ENCODE results near the gene TMEM106A. TPM values are rescaled to one million over a fixed set of nuclear protein-coding genes. Genes with fewer than 3 reads are reported as not detected.
"Not testable (repeated sequence)": the region's sequence is repeated elsewhere in the genome, so short reads cannot be mapped to it uniquely, and the experiment has no call there.

The TMEM106A gene
- total and polyA plus RNA-seq, 2 donors (not counting 1 experiment from before 2014, with no cell fraction given): 23.7 to 66.0 TPM

DNA sequence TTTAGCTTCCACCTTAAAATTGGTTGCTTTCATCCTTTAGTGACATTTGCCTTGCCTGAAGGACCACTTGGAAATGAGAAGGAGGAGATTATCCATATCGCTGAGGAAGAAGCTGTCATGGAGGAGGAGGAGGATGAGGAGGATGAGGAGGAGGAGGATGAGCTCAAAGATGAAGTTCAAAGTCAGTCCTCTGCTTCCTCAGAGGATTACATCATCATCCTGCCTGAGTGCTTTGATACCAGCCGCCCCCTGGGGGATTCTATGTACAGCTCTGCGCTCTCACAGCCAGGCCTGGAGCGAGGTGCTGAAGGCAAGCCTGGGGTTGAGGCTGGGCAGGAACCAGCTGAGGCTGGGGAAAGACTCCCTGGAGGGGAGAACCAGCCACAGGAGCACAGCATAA is 11.5 kb upstream of the TMEM106A start:
- Histone ChIP-seq H3K4me3 (ENCODE audit: control extremely low read depth in 1 of 5, extremely low read depth in 1 of 5, insufficient read depth in 1 of 5, low read depth in 2 of 5, low read length in 4 of 5) (no peak overlapping the region), H3K4me1 (ENCODE audit: control insufficient read depth in 2 of 2, insufficient read depth in 2 of 2, low read length in 2 of 2) (no peaks in the 10 kb centered on the region), H3K4me2 (replicated peaks; ENCODE audit: low read depth, low read length, poor library complexity, severe bottlenecking) (no peak overlapping the region), H3K79me2 (ENCODE audit: control insufficient read depth, insufficient read depth, low read length) (no peaks in the 10 kb centered on the region), H4K20me1 (ENCODE audit: control insufficient read depth, insufficient read depth, low read length, poor library complexity, severe bottlenecking) (no peaks in the 10 kb centered on the region), H3K9me3 (ENCODE audit: control extremely low read depth in 1 of 3, control insufficient read depth in 2 of 3, insufficient read depth in 1 of 3, low read length in 2 of 3) (no peaks in the 10 kb centered on the region), H3K36me3 (replicated peaks in 1 of 2; ENCODE audit: control extremely low read depth in 1 of 2, control insufficient read depth in 1 of 2, extremely low read depth in 1 of 2, insufficient read depth in 2 of 2, low read length in 1 of 2) (peaks cover 23 to 61% of the 10 kb centered on the region in 2 experiments), H3K27me3 (replicated peaks in 1 of 4; ENCODE audit: control extremely low read depth in 1 of 4, control insufficient read depth in 3 of 4, insufficient read depth in 4 of 4, low read length in 3 of 4) (no peaks in the 10 kb centered on the region), H3K27ac (ENCODE audit: low read length in 2 of 2) (no peak overlapping the region), H2AFZ (ENCODE audit: insufficient read depth, low read depth, low read length, poor library complexity, severe bottlenecking) (no peak overlapping the region), H3K9ac (ENCODE audit: low read length) (no peak overlapping the region)
- 80% methylated on average over 4 of the region's 4 CpGs for WGBS (ENCODE audit: insufficient coverage)
- ChIA-PET CTCF (interaction anchor here (0.5 to 2.6 kb wide), 4 partner anchors 13 to 725 kb away, joined by 3 to 13 read pairs (median 4); partner anchors contain the start of gene BRCA1), POLR2A (interaction anchor here (0.6 to 0.7 kb wide), 2 partner anchors 19 to 134 kb away, joined by 4 to 12 read pairs; no protein-coding TSS in a partner anchor)
- DNase-seq (no peak), ATAC-seq (ENCODE audit: low read depth) (no peak)
- H3K9me3 Mint-ChIP-seq (ENCODE audit: insufficient read depth): no peaks in the 10 kb centered on the region
- H3K27me3 Mint-ChIP-seq: no peaks in the 10 kb centered on the region
- no peak overlapping the region for H3K27ac Mint-ChIP-seq
- H3K4me1 Mint-ChIP-seq: no peaks in the 10 kb centered on the region
- no peak overlapping the region for H3K4me3 Mint-ChIP-seq
- intact Hi-C loops (cut with micrococcal nuclease): no loop called here
- TF ChIP-seq, protein P1, sequence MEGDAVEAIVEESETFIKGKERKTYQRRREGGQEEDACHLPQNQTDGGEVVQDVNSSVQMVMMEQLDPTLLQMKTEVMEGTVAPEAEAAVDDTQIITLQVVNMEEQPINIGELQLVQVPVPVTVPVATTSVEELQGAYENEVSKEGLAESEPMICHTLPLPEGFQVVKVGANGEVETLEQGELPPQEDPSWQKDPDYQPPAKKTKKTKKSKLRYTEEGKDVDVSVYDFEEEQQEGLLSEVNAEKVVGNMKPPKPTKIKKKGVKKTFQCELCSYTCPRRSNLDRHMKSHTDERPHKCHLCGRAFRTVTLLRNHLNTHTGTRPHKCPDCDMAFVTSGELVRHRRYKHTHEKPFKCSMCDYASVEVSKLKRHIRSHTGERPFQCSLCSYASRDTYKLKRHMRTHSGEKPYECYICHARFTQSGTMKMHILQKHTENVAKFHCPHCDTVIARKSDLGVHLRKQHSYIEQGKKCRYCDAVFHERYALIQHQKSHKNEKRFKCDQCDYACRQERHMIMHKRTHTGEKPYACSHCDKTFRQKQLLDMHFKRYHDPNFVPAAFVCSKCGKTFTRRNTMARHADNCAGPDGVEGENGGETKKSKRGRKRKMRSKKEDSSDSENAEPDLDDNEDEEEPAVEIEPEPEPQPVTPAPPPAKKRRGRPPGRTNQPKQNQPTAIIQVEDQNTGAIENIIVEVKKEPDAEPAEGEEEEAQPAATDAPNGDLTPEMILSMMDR (IDR thresholded peaks at IDR 0.05): no peak
- TF ChIP-seq EZH2 (IDR thresholded peaks at IDR 0.05; ENCODE audit: borderline replicate concordance, insufficient read depth, low read depth, low read length, poor library complexity, severe bottlenecking): no peak

DNA sequence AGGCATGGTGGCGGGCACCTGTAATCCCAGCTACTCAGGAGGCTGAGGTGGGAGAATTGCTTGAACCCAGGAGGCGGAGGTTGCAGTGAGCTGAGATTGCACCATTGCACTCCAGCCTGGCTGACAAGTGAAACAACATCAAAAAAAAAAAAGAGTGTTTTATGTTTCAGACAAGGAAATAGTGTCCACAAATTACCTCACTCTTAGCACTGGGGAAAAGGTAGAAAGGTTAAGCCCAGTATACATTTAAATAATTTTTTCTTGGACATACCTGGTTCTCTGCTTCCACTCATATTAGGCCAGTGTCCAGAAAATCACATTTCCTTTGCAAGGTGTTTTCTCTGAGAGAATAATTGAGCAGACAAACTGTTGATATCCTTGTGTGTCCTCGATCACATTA is 8.7 kb upstream of the TMEM106A start:
- H3K9me3 ChIP-seq (ENCODE audit: control extremely low read depth in 1 of 3, control insufficient read depth in 2 of 3, insufficient read depth in 1 of 3, low read length in 2 of 3); H3K4me2 ChIP-seq (replicated peaks; ENCODE audit: low read depth, low read length, poor library complexity, severe bottlenecking); ATAC-seq (ENCODE audit: low read depth); H3K27me3 ChIP-seq (replicated peaks in 1 of 4; ENCODE audit: control extremely low read depth in 1 of 4, control insufficient read depth in 3 of 4, insufficient read depth in 4 of 4, low read length in 3 of 4); H2AFZ ChIP-seq (ENCODE audit: insufficient read depth, low read depth, low read length, poor library complexity, severe bottlenecking); DNase-seq; H4K20me1 ChIP-seq (ENCODE audit: control insufficient read depth, insufficient read depth, low read length, poor library complexity, severe bottlenecking); H3K4me3 ChIP-seq (ENCODE audit: control extremely low read depth in 1 of 5, extremely low read depth in 1 of 5, insufficient read depth in 1 of 5, low read depth in 2 of 5, low read length in 4 of 5); H3K27me3 Mint-ChIP-seq; H3K79me2 ChIP-seq (ENCODE audit: control insufficient read depth, insufficient read depth, low read length); H3K4me1 ChIP-seq (ENCODE audit: control insufficient read depth in 2 of 2, insufficient read depth in 2 of 2, low read length in 2 of 2); H3K4me1 Mint-ChIP-seq; intact Hi-C loops (cut with micrococcal nuclease); H3K9ac ChIP-seq (ENCODE audit: low read length); H3K27ac Mint-ChIP-seq; H3K27ac ChIP-seq (ENCODE audit: low read length in 2 of 2); H3K4me3 Mint-ChIP-seq; H3K9me3 Mint-ChIP-seq (ENCODE audit: insufficient read depth); POLR2A ChIA-PET: not testable (repeated sequence)
- peaks cover 17 to 45% of the 10 kb centered on the region in 2 experiments for H3K36me3 ChIP-seq (replicated peaks in 1 of 2; ENCODE audit: control extremely low read depth in 1 of 2, control insufficient read depth in 1 of 2, extremely low read depth in 1 of 2, insufficient read depth in 2 of 2, low read length in 1 of 2)
- 100% methylated on average over 2 of the region's 3 CpGs for WGBS (ENCODE audit: insufficient coverage)
- CTCF ChIA-PET: interaction anchor here (0.8 kb wide), 1 partner anchor 13 kb away, joined by 3 read pairs; no protein-coding TSS in a partner anchor

Measured in B cell (primary cell).